ENCODE data around the gene CUX1. TPM values are rescaled to one million over a fixed set of nuclear protein-coding genes. Genes with fewer than 3 reads are reported as not detected.

The CUX1 gene
- total and polyA plus RNA-seq, 2 of the 13 experiments (the other 11 are each of a cell fraction or from before 2014, with no cell fraction given) = 13.7 to 14.9 TPM

- TF ChIP-seq ESRRA (CRISPR knock-in tag; IDR thresholded peaks at IDR 0.05; ENCODE audit: low read depth) = peak; percentile 23; the same call in 1 of the 2 replicates
- TF ChIP-seq FOXK2 (IDR thresholded peaks at IDR 0.05) = peak; percentile 86
- peak; percentile 57 for TF ChIP-seq PHF8 (CRISPR knock-in tag; IDR thresholded peaks at IDR 0.05)
- 0 out of 2 replicates have a peak, but pooled peaks have one; percentile 25 for TF ChIP-seq CCDC6 (CRISPR knock-in tag; IDR thresholded peaks at IDR 0.05)
- TF ChIP-seq NFE2L2 (IDR thresholded peaks at IDR 0.05; ENCODE audit: low read length) = 0 out of 2 replicates have a peak, but pooled peaks have one; percentile 10
- TF ChIP-seq KDM5A (IDR thresholded peaks at IDR 0.05; ENCODE audit: borderline replicate concordance, low read length) = peak; percentile 21; the same call in 1 of the 2 replicates
- TF ChIP-seq HNRNPK (IDR thresholded peaks at IDR 0.05; ENCODE audit: low read depth, low read length, poor library complexity, severe bottlenecking) = no peak
- no peak for TF ChIP-seq ZNF234 (CRISPR knock-in tag; conservative IDR thresholded peaks at IDR 0.05)
- peak; percentile 18 for TF ChIP-seq XRCC5 (optimal IDR thresholded peaks at IDR 0.05; ENCODE audit: low read length)
- 0 out of 2 replicates have a peak, but pooled peaks have one; percentile 25 for TF ChIP-seq PITX1 (CRISPR knock-in tag; IDR thresholded peaks at IDR 0.05)
- TF ChIP-seq ZNF382 (CRISPR knock-in tag; IDR thresholded peaks at IDR 0.05; ENCODE audit: borderline replicate concordance) = no peak
- TF ChIP-seq EP300 (IDR thresholded peaks at IDR 0.05; ENCODE audit: low read depth in 2 of 2, low read length in 2 of 2) = peak; percentile 63 to 66; a peak in 2 of 4 replicates
- no peak for TF ChIP-seq EP300 (CRISPR knock-in tag; IDR thresholded peaks at IDR 0.05; ENCODE audit: borderline replicate concordance)
- TF ChIP-seq PAX8 (CRISPR knock-in tag; IDR thresholded peaks at IDR 0.05; ENCODE audit: borderline replicate concordance) = no peak
- no peak for TF ChIP-seq CENPT (CRISPR knock-in tag; IDR thresholded peaks at IDR 0.05; ENCODE audit: low read depth)
- peak; percentile 89 for TF ChIP-seq HMG20A (CRISPR knock-in tag; IDR thresholded peaks at IDR 0.05; ENCODE audit: borderline replicate concordance)
- TF ChIP-seq DNMT1 (CRISPR knock-in tag; IDR thresholded peaks at IDR 0.05) = no peak
- peak; percentile 35 for TF ChIP-seq TBX2 (CRISPR knock-in tag; IDR thresholded peaks at IDR 0.05; ENCODE audit: borderline replicate concordance)
- TF ChIP-seq CHCHD3 (CRISPR knock-in tag; IDR thresholded peaks at IDR 0.05) = no peak
- TF ChIP-seq SKIL (CRISPR knock-in tag; IDR thresholded peaks at IDR 0.05; ENCODE audit: borderline replicate concordance) = peak; percentile 33; the same call in 1 of the 2 replicates
- peak; percentile 49 for TF ChIP-seq RAD21 (CRISPR knock-in tag; IDR thresholded peaks at IDR 0.05)
- TF ChIP-seq FIP1L1 (IDR thresholded peaks at IDR 0.05; ENCODE audit: borderline replicate concordance, insufficient read depth, low read depth, low read length) = no peak
- TF ChIP-seq MAX (IDR thresholded peaks at IDR 0.05) = peak; percentile 64
- peak; percentile 39; the same call in 1 of the 2 replicates for TF ChIP-seq HNF4A (CRISPR knock-in tag; IDR thresholded peaks at IDR 0.05)
- TF ChIP-seq CREM (IDR thresholded peaks at IDR 0.05) = peak; percentile 86
- no peak for TF ChIP-seq CREM (CRISPR knock-in tag; IDR thresholded peaks at IDR 0.05)
- TF ChIP-seq ATAD3A (CRISPR knock-in tag; IDR thresholded peaks at IDR 0.05) = no peak
- TF ChIP-seq ZKSCAN1 (IDR thresholded peaks at IDR 0.05; ENCODE audit: low read length) = peak; percentile 68
- TF ChIP-seq ZNF546 (CRISPR knock-in tag; conservative IDR thresholded peaks at IDR 0.05) = no peak
- no peak for TF ChIP-seq SETDB1 (CRISPR knock-in tag; IDR thresholded peaks at IDR 0.05; ENCODE audit: borderline replicate concordance)
These were observed 65.5 kb downstream of the CUX1 start (continued) for GRCh38 chr7:101882595-101883564.
